ENCODE measurements around the gene PPP2R2B. TPM values are rescaled to one million over a fixed set of nuclear protein-coding genes. Genes with fewer than 3 reads are reported as not detected.

Gene PPP2R2B
- total RNA-seq (10 to 100 TPM in 1 of 9 donors, 1 to 10 TPM in 7, under 1 TPM in 1; 0.35 to 11.7 (median 4.9) TPM), polyA plus RNA-seq (1 to 10 TPM; 2.7 to 6.8 (median 4.6) TPM)
- long read RNA-seq, donor 1: 0 reads
- long read RNA-seq, donor 2: 0 reads
- long read RNA-seq, donor 3: 0 reads
- long read RNA-seq, donor 4, partial matches to known transcripts: 1 of 1 reads
- long read RNA-seq, donor 4, other reads (novel, unspliced or antisense): 0 of 1 reads
- long read RNA-seq, donor 5, full-length matches to known transcripts: 6 of 7 reads
- long read RNA-seq, donor 5, partial matches to known transcripts: 0 of 7 reads
- long read RNA-seq, donor 5, other reads (novel, unspliced or antisense): 1 of 7 reads
- long read RNA-seq, donor 6, full-length matches to known transcripts: 2 of 4 reads
- long read RNA-seq, donor 6, partial matches to known transcripts: 1 of 4 reads
- long read RNA-seq, donor 6, other reads (novel, unspliced or antisense): 1 of 4 reads
- long read RNA-seq, donor 7: 0 reads
- long read RNA-seq, donor 8, full-length matches to known transcripts: 1 of 1 reads
- long read RNA-seq, donor 8, partial matches to known transcripts: 0 of 1 reads
- long read RNA-seq, donor 8, other reads (novel, unspliced or antisense): 0 of 1 reads
- long read RNA-seq, donor 9: 0 reads
- long read RNA-seq, donor 10: 0 reads

DNA sequence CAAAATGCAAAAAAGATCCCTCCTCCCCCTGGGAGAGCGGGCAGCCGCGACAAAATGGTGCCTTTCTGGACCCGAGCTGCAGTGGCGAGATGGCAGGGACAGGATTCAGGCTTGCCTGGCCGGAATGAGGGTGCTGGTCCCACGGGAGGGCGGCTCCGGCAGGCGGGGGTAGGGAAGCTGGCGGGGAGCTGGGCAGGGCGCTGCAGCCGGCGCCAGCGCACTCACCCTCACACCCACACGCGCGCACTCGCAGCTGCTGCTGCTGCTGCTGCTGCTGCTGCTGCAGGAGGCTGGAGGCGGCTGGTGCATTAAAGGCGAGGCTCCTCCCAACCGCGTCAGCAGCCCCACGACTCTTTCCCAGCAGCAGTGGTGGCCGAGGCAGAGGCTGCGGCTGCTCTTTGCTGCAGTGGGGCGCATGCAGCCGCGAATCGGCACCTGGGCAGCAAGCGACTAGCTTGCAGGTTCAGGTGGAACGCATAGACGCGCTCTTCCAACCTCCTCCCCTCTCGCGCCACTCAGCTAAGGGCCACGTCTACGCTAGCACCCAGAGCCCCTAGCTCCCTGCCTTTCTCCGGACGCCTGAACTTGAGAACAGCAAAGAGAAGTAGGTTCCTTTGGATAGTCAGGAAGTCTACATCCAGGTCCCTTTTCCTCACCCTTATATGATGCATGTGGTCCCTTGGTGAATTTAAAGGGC is at the start of gene PPP2R2B:
Gene PPP2R2B, minus strand, starts transcription at position 282 of the 697 bp plus-strand sequence.
- intact Hi-C loops (cut with DNase I): no loop called here
- Histone ChIP-seq H3K4me1 (replicated peaks in 1 of 2) (peaks cover 11 to 28% of the 10 kb centered on the region in 2 donors), H3K36me3 (replicated peaks in 1 of 2) (no peaks in the 10 kb centered on the region), H3K27me3 (peaks cover 24% of the 10 kb centered on the region), H3K4me3 (peak within 1 kb of the TSS in 2 of 4 donors; percentile 26 to 51), H3K27ac (peak within 1 kb of the TSS in 1 of 5 donors; percentile 6), H3K9me3 (replicated peaks in 1 of 3) (no peaks in the 10 kb centered on the region)
- DNase-seq: peak in 5 of 7 donors; percentile 22 to 66 (median 34)
- WGBS, 4 donors: 0 to 3% (median 2%) methylated on average over 14 to 40 of the region's 40 CpGs
- TF ChIP-seq POLR2A (IDR thresholded peaks at IDR 0.05): peak in 1 of 2 donors; percentile 25
- no peak for TF ChIP-seq CTCF (IDR thresholded peaks at IDR 0.05)

DNA sequence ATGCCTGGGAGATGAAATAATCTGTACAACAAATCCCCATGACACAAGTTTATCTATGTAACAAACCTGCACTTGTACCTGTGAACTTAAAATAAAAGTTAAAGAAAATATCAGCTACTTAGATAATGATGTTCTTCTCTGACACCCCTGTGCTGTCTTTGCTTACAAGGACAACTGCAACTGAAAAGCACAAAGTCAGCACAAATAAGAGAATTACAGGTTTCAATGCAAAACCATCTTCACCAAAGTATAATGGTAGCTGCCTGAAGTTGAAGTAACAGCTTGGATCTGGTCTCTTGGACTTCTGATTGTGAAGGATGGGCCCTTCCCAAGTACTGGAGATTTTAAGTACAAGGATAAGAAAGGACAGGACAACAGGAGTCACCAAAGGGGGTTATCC is 45.6 kb upstream of the PPP2R2B start:
- no peak for TF ChIP-seq POLR2A (IDR thresholded peaks at IDR 0.05)
- no peak for TF ChIP-seq CTCF (IDR thresholded peaks at IDR 0.05)
- Histone ChIP-seq H3K9me3 (replicated peaks in 1 of 3) (no peaks in the 10 kb centered on the region), H3K27ac (no peak overlapping the region), H3K36me3 (replicated peaks in 1 of 2) (no peaks in the 10 kb centered on the region), H3K27me3 (no peaks in the 10 kb centered on the region), H3K4me3 (no peak overlapping the region), H3K4me1 (replicated peaks in 1 of 2) (no peaks in the 10 kb centered on the region)
- DNase-seq: no peak
- intact Hi-C loops (cut with DNase I): no loop called here

DNA sequence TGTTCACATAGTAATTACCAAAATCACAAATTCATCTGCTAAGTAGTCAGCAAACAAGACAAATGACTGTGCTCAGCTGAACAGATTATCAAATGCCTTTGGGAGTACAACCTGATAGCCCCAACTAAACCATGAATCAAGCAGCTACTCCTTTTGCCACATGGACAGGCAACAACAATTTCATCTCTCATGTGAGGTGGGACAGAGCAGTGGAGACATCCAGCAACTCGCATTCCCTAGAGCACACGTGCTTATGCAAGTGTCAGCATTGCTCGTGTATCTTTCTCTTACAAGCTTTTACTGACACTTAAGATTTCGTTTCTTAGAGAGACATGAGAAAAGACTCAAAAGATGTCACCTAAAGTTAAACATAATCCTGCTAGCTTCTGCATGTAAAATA is 42.7 kb upstream of the PPP2R2B start:
- intact Hi-C loops (cut with DNase I): no loop called here
- TF ChIP-seq POLR2A (IDR thresholded peaks at IDR 0.05): no peak
- no peak for TF ChIP-seq CTCF (IDR thresholded peaks at IDR 0.05)
- DNase-seq: no peak
- no peaks in the 10 kb centered on the region for H3K4me1 ChIP-seq (replicated peaks in 1 of 2)
- no peak overlapping the region for H3K27ac ChIP-seq
- no peak overlapping the region for H3K4me3 ChIP-seq
- 64 to 73% (median 67%) methylated on average over 4 of the region's 4 CpGs for WGBS, 4 donors
- H3K27me3 ChIP-seq: no peaks in the 10 kb centered on the region
- H3K9me3 ChIP-seq (replicated peaks in 1 of 3): no peaks in the 10 kb centered on the region
- no peaks in the 10 kb centered on the region for H3K36me3 ChIP-seq (replicated peaks in 1 of 2)

DNA sequence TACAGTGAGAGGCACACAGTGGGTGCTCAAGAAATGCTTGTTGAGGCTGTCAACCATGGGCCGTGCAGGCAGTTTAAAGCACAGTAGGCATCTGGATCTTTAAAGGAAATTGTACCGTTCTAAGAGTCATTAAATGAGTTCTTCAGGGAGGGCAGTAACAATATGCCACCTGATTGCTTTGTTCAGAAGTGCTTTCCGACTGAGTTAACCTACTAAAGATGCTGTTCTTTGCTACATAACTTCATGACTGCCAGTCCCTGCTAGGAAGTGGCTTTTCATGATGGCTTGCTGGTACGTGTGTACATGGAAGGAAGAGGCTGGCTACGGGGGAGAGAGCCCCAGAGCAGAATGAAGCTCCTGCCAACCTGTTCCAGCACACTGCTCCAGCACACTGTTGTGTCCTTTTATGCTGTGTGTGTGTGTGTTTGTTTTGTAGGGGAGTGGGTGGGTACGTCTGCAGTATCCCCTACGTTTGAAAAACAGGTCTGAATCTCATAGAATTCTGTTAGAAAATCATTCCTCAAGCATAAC is 41.9 kb upstream of the PPP2R2B start:
- no peak for DNase-seq
- no peaks in the 10 kb centered on the region for H3K9me3 ChIP-seq (replicated peaks in 1 of 3)
- no peaks in the 10 kb centered on the region for H3K4me1 ChIP-seq (replicated peaks in 1 of 2)
- intact Hi-C loops (cut with DNase I): no loop called here
- H3K27me3 ChIP-seq: no peaks in the 10 kb centered on the region
- 61 to 74% (median 70%) methylated on average over 7 of the region's 7 CpGs for WGBS, 4 donors
- H3K36me3 ChIP-seq (replicated peaks in 1 of 2): no peaks in the 10 kb centered on the region
- TF ChIP-seq CTCF (IDR thresholded peaks at IDR 0.05) (no peak), POLR2A (IDR thresholded peaks at IDR 0.05) (no peak)
- H3K27ac ChIP-seq: no peak overlapping the region
- H3K4me3 ChIP-seq: no peak overlapping the region
